Upper lobe of left lung (tissue), 4 donors: ENCODE results near the gene PDE12.

ENCODE experiments used
- POLR2A ChIP-seq, 4 donors: fragments of 450-650 bp; IDR thresholded peaks; one replicate each; pipeline ENCODE4 v1.5.1; 2016 to 2017; ENCODE audit warnings: antibody characterized with exemption in 4 of 4, mild to moderate bottlenecking in 2 of 4
- TF ChIP-seq, protein P1 (sequence below), 6 experiments: fragments of 450-650 bp in 4 of 6; fragments of 200-600 bp in 2 of 6; sonication (generic) in 2 of 6; IDR thresholded peaks; one replicate each; pipeline ENCODE4 v1.5.1; 2016 to 2019; ENCODE audit warnings: antibody characterized with exemption in 6 of 6

DNA sequence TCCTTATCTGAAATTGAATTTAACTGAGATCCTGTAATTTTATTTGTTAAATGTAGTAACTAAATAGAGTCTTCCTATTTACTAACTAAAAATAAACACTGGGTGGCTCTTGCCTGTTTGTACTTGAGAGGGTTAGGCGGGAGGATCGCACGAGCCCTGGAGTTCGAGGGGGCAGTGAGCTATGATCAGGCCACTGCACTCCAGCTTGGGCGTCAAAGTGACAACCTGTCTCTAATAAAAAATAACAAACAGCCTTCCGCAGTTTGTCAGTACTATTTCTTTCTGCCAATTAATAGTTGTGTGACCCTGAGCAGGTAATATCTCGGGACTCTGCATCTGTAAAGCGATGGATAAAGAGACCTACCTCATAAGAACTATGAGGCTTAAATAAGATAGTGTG, 768 bp upstream of the PDE12 start:
- TF ChIP-seq POLR2A (IDR thresholded peaks at IDR 0.05): no peak
- TF ChIP-seq, protein P1, sequence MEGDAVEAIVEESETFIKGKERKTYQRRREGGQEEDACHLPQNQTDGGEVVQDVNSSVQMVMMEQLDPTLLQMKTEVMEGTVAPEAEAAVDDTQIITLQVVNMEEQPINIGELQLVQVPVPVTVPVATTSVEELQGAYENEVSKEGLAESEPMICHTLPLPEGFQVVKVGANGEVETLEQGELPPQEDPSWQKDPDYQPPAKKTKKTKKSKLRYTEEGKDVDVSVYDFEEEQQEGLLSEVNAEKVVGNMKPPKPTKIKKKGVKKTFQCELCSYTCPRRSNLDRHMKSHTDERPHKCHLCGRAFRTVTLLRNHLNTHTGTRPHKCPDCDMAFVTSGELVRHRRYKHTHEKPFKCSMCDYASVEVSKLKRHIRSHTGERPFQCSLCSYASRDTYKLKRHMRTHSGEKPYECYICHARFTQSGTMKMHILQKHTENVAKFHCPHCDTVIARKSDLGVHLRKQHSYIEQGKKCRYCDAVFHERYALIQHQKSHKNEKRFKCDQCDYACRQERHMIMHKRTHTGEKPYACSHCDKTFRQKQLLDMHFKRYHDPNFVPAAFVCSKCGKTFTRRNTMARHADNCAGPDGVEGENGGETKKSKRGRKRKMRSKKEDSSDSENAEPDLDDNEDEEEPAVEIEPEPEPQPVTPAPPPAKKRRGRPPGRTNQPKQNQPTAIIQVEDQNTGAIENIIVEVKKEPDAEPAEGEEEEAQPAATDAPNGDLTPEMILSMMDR (IDR thresholded peaks at IDR 0.05): no peak
